ENCODE measurements around the gene NFIX. TPM values are rescaled to one million over a fixed set of nuclear protein-coding genes. Genes with fewer than 3 reads are reported as not detected.

Gene NFIX
- total and polyA plus RNA-seq, 2 donors (not counting 1 experiment from before 2014, with no cell fraction given), result 0.69 to 5.6 TPM

DNA sequence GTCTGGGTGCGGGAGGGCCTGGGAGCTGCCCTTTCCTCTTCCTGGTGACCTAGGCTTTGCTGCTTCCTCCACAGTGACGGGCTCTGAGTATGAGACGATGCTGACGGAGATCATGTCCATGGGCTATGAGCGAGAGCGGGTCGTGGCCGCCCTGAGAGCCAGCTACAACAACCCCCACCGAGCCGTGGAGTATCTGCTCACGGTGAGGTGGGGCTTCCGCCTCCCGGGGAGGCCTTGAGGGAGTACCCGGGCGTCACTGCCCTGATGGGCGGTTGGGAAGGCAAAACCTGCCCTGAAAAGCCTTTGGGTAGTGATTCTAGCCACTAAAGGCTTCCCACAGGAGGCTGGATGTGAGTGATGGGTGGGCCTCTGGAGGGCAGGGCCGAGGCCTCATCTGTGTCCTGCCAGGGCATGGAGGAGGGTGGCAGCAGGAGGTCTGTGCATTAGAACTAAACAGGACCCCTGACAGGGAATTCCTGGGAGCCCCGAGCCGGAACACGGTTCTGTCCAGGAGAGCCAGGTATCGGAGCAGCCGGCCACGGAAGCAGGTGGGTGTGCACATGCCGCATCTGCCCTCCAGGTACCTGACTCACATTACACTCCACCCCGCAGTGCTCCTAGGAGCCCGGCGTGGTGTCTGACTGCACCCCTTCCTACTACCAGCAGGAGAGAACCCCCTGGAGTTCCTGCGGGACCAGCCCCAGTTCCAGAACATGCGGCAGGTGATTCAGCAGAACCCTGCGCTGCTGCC is 46.5 kb upstream of the NFIX start:
- 98% methylated on average over 29 of the region's 30 CpGs for WGBS (ENCODE audit: insufficient coverage)
- H3K9ac ChIP-seq (ENCODE audit: low read length), result no peak overlapping the region

More for the DNA sequence above, 46.5 kb upstream of the NFIX start:
- H3K27me3 ChIP-seq (replicated peaks in 1 of 4; ENCODE audit: control extremely low read depth in 1 of 4, control insufficient read depth in 3 of 4, insufficient read depth in 4 of 4, low read length in 3 of 4), result no peaks in the 10 kb centered on the region
- no peak for TF ChIP-seq CTCF (IDR thresholded peaks at IDR 0.05)
- Mint-ChIP-seq H3K4me1 (peaks cover 31% of the 10 kb centered on the region), H3K9me3 (ENCODE audit: insufficient read depth) (no peaks in the 10 kb centered on the region), H3K27me3 (no peaks in the 10 kb centered on the region), H3K27ac (no peak overlapping the region), H3K4me3 (no peak overlapping the region)
- peaks cover 17% of the 10 kb centered on the region for H3K79me2 ChIP-seq (ENCODE audit: control insufficient read depth, insufficient read depth, low read length)
- POLR2A ChIA-PET, result interaction anchor here (0.6 to 1.3 kb wide), 2 partner anchors 11 to 788 kb away, joined by 3 to 4 read pairs; partner anchors contain the start of gene CALR
- no peak overlapping the region for H3K4me3 ChIP-seq (ENCODE audit: control extremely low read depth in 1 of 5, extremely low read depth in 1 of 5, insufficient read depth in 1 of 5, low read depth in 2 of 5, low read length in 4 of 5)
- CTCF ChIA-PET, result interaction anchor here (1.1 to 1.5 kb wide), 2 partner anchors 17 kb away, joined by 3 to 6 read pairs; no protein-coding TSS in a partner anchor
- peaks cover 30% of the 10 kb centered on the region for H4K20me1 ChIP-seq (ENCODE audit: control insufficient read depth, insufficient read depth, low read length, poor library complexity, severe bottlenecking)
- H3K4me1 ChIP-seq (ENCODE audit: control insufficient read depth in 2 of 2, insufficient read depth in 2 of 2, low read length in 2 of 2), result peaks cover 15 to 28% of the 10 kb centered on the region in 2 donors
- ATAC-seq (ENCODE audit: low read depth), result no peak
- H3K4me2 ChIP-seq (replicated peaks; ENCODE audit: low read depth, low read length, poor library complexity, severe bottlenecking), result no peak overlapping the region
- H3K9me3 ChIP-seq (ENCODE audit: control extremely low read depth in 1 of 3, control insufficient read depth in 2 of 3, insufficient read depth in 1 of 3, low read length in 2 of 3), result peaks cover 0 to 4% (median 0%) of the 10 kb centered on the region in 3 donors
- no peak for DNase-seq
- peaks cover 0 to 76% of the 10 kb centered on the region in 2 experiments for H3K36me3 ChIP-seq (replicated peaks in 1 of 2; ENCODE audit: control extremely low read depth in 1 of 2, control insufficient read depth in 1 of 2, extremely low read depth in 1 of 2, insufficient read depth in 2 of 2, low read length in 1 of 2)
- intact Hi-C loops (cut with micrococcal nuclease), result no loop called here
- no peak overlapping the region for H2AFZ ChIP-seq (ENCODE audit: insufficient read depth, low read depth, low read length, poor library complexity, severe bottlenecking)
- H3K27ac ChIP-seq (ENCODE audit: low read length in 2 of 2), result no peak overlapping the region
